Bladder microvascular endothelial cell (primary cell): Measurements from ENCODE around the gene MYO16. TPM values are rescaled to one million over a fixed set of nuclear protein-coding genes. Genes with fewer than 3 reads are reported as not detected.

Experiments
- total RNA-seq: library from RNA; depleted of rRNA; stranded (reverse); fragments of >200 nt; gene quantifications from 2 replicates; pipeline ENCODE4 v1.2.3, GENCODE V29; 2014

MYO16 gene
- under 0.01 and 0.06 TPM in 2 replicates for total RNA-seq

DNA sequence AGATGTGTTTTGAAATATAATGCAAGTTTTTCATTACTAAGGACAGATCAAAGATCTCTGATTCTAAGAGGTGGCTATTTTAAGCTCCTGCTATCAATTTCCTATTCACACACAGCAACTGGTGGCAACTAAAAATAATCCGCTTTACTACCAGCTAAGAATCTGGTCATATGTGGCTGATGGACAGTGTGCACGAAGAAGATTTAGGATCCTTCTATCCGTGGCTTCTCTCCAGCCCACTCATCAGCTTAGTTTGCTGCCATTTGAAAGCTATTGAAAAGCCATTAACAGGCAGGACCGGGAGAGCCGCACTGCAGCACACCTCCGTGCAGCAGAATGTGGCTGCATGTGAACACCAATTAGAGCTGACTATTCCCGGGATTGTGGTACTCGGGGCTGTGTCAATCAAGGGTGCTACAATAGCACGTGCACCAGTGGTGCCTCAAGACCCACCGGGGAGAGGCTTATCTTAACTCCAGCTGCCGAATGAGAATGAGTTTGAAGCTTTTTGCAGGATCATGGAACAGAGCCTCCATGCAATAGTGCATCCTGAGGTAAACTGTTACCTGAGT lies at the start of gene MYO16:
MYO16 (plus strand) TSS at position 431 of the 572 bp plus-strand sequence. CDS start 234 bp downstream, outside the sequence.

